ENCODE measurements around the gene KNDC1.

GRCh38 chr10:133159950-133160825 is at the start of gene KNDC1:
- no peak for TF ChIP-seq EZH2 (IDR thresholded peaks at IDR 0.05; ENCODE audit: borderline replicate concordance, insufficient read depth, low read length, poor library complexity, severe bottlenecking)
- TF ChIP-seq, protein P1, sequence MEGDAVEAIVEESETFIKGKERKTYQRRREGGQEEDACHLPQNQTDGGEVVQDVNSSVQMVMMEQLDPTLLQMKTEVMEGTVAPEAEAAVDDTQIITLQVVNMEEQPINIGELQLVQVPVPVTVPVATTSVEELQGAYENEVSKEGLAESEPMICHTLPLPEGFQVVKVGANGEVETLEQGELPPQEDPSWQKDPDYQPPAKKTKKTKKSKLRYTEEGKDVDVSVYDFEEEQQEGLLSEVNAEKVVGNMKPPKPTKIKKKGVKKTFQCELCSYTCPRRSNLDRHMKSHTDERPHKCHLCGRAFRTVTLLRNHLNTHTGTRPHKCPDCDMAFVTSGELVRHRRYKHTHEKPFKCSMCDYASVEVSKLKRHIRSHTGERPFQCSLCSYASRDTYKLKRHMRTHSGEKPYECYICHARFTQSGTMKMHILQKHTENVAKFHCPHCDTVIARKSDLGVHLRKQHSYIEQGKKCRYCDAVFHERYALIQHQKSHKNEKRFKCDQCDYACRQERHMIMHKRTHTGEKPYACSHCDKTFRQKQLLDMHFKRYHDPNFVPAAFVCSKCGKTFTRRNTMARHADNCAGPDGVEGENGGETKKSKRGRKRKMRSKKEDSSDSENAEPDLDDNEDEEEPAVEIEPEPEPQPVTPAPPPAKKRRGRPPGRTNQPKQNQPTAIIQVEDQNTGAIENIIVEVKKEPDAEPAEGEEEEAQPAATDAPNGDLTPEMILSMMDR (IDR thresholded peaks at IDR 0.05; ENCODE audit: poor library complexity, severe bottlenecking): no peak
